GM19238 (cell line): ENCODE results near the gene RPTN.

Source experiments
- DNase-seq: peaks from one replicate; pipeline ENCODE4 v3.0.0; 2011; ENCODE audit warnings: low spot score; ENCODE audit not compliant: insufficient read length

Gene RPTN

GRCh38 chr1:152159144-152159543 is at the start of gene RPTN:
Gene RPTN (minus strand): TSS chr1:152159228. CDS start chr1:152157889, 1,339 bp downstream.
- no peak for DNase-seq

DNA sequence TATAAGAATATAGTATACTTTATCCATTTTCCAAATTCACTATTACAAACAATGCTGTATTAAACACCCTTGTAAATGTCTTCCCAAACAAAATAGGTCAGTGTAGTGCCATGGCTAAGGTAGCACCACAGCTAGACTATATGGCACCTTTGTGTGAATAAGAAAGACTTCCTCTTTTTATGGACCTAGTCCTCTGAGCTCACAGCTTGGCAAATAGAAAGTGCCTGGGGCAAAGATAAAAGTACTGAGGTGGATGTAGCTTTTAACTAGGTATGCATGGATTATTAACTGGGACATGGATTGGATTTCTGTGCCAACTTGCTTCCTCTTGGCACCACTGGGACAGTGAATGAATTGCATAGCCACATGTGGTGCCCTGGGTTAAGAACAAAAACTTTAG is 40.0 kb upstream of the RPTN start:
- DNase-seq = no peak

DNA sequence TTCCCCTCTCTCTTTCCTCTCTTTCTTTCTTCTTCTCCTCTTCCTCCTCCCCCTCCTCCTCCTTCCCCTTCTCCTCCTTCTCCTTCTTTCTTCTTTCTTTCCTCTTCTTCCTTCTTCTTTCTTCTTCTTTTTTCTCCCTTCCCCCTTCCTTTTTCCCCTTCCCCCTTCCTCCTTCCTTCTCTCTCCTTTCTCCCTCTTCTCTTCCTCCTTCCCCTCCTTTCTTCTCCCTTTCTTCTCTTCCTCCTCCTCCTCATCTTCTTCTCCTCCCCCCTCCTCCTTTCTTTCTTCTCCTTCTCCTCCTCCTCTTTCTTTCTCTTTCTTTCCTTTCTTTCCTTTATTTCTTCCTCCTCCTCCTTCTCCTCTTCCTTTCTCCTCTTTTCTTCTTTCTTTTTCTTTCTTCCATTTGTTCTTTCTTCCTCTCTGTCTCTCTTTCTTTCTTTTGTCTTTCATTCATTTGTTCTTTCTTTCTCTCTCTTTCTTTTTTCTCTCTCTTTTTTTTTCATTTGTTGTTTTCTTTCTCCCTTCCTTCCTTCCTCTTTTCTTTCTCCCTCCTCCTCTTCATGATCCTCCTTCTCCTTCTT is 38.4 kb upstream of the RPTN start:
- no peak for DNase-seq

- DNase-seq = no peak
Observed at GRCh38 chr1:152191711-152192110, 32.7 kb upstream of the RPTN start.

GRCh38 chr1:152191260-152191659 is 32.2 kb upstream of the RPTN start:
- DNase-seq = no peak

DNA sequence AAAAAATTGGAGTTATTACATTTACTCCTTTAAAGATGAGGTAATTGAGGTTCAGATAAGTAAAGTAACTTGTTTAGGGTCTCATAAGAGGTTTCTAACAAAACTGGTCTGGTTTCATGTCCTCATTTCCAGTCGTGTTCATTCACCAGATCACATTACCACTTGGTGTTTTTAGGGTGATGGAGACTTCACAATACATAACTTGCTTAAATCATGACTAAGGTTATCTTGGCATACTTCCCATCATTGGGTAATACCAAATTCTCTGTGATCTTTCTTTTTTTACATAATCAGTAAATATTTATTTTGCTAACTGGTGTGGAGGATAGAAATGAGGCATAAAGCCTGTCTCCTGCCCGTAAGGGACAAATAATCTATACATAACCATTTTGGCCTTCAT is 31.6 kb upstream of the RPTN start:
- DNase-seq = no peak

- DNase-seq = peak; percentile 22
Observed at GRCh38 chr1:152189657-152190442, 30.8 kb upstream of the RPTN start.

DNA sequence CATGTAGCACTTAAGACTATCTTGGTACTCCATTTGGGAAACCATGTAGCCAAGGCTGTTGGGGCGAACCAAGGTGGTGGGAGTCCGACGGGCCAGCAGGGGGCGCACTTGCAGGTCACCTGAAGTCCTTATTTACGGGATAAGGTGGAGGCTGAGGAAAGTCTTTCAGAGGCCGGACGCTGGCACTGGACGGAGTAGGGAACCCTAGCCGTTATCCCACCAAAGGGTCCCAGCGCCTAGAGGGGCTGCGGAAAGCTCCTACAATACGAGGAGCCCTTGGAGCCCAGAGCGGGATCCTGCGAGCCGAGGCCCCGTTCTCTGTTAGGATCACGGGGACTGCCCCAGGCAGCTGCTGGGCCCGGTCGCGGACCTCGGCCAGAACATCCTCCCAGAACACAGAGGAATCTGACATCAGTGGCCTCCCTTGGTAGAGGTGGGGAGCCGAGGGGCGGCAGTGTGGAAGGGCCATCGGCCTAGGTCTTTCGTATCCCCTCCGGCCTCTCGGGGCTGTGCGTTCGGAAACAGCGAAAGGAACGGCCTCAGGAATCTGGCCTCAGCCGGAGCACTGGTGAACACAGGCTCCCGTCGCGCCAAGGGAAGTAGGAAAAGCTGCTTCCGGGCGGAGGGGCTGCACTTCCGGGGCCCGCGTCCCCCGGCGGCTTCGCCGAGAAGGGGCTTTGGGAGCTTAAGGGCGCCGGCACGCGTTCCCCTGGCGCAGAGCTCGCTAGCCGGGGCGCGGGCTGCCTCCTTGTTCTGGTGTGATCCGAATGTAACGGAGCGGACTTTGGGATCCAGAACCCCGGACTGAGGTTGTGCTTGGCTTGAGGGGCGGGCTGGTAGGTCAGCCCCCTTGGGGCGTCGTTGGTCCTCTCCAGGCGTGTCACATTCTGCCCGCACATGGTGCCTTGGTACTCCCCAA is 29.9 kb upstream of the RPTN start:
- DNase-seq = peak; percentile 25

GRCh38 chr1:152186556-152187285 is 27.7 kb upstream of the RPTN start:
- DNase-seq = no peak

- DNase-seq = peak; percentile 13
Observed at GRCh38 chr1:152185544-152186391, 26.7 kb upstream of the RPTN start.

DNA sequence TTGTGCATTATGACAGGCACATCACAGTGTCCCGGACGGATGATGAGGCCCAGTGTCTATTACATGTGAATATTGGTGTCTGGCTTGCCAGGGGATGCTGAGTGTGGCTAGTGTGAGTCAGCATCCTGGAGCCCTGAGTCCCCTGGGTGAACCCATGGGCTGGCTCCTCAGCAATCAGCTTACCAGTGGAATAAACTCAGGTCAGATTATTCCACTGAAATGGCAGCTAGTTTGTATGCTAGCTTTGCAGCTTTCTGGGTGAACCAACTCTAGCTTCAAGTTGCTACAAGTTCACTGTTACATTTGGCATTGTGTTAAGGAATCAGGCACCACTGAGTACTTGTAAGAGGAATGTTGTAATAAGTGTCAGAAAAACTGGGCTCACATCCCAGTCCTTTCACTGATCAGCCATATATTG is 23.9 kb upstream of the RPTN start:
- no peak for DNase-seq

GRCh38 chr1:152182431-152182830 is 23.4 kb upstream of the RPTN start:
- no peak for DNase-seq

GRCh38 chr1:152179566-152179965 is 20.5 kb upstream of the RPTN start:
- no peak for DNase-seq

DNA sequence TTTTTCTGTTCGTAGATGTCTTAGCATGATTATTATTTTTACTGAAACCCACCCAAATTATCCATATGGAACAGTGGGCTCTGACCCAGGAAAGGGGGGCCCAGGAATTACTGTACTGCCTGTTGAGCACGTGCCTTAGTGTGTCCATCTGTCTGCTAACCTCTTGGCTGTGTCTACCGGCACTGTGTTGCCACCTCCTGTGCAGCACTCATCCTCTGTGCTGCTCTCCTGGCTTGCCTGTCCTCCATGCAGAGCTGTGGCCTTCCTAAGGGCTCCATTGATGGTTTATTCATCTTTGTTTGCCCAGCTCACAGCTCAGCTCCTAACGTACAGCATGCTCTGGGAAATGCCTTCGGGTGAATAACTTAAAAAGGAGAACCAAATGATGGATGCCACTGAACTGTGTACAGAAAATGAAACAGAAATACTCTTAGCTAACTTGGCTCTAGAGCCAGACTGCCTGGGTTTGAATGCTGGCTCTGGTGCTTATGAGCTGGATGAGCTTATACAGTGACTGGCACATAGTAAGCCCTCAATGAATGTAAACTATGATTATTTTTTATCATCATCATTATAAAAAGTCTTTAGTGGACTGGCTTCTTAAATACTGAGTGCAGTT is 11.4 kb upstream of the RPTN start:
- DNase-seq = no peak

DNA sequence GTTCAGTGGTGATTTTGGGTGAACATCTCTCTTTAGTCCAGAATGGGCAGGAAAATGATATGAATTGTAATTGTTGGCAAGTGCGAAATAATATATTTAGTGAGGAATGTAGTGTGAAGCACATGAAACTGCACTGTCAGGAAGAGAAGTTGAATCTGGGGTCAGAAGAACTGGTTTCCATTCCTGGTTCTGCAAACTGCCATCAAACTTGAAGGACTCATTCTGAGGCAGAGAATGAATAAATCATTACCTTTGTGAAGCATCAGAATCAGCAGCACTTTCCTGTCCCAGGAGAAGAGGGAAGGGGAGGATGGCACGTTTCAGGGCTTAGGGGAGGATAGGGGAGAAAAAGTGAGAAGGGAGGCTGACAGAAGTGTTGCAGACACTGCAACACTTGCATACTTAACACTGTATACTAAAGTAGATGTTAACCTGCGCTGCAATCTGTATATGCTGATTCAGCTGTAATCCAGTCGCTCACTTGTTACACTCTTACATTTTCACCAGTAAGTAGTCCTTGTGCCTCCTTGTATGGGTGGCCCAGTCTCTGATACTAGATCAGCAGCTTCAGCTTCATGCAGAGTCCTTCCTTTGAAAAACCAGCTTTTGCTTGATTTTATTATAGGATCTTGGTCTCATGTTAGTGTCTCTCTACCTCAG is 10.5 kb upstream of the RPTN start:
- DNase-seq = no peak

GRCh38 chr1:152168535-152168868 is 9.5 kb upstream of the RPTN start:
- no peak for DNase-seq

DNA sequence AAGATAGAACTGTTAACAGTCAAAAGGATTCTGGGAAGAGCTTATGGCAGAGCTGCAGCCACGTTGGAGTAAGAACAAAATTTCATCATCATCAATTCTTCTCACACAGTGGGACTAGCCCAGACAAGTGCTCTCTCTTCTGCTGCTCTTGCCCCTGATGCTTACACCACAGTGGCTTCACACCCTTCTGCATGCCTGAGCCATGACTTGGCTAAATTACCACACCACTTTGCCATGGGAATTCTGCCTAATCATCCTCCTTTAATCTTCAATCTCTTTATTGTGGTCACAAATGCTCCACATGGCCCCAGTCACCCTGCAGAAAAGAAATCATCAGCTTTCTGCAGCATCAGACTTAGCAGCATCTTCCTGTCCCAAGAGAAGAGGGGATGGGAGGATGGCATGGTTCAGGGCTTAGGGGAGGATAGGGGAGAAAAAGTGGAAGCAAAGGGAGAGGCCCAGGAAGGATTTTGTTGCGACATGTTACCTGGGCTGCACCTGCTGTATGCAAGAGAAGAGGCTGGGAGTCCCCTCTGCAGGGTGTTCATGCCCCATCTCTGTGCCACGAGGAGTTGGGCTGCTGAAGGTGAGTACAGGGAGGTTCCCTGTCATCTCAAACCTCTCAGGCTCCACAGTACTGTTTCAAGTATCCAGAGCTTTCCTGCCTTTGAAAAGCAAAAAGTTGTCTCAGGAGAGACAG is 9.0 kb upstream of the RPTN start:
- no peak for DNase-seq

DNA sequence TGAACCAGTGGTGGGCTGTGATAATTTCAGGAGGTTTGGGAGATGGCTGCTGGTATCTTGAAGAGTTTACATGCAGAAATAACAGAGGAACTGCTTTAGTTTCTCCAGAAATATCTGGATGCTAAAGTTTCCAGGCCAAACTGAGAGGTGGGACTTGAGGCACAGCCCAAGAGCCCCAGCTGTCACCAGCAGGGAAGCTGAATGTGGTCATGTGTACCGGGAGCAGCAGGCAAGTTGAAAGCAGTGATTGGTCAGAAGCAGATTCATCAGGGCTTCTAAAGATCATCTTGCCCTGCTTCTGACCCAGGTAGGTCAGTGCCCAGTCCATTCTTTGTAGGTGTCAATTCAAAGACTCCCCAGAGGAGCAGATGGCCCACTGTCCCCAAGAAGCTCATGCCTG is 7.9 kb upstream of the RPTN start:
- no peak for DNase-seq
